ENCODE data around the gene SLC25A10.

DNA sequence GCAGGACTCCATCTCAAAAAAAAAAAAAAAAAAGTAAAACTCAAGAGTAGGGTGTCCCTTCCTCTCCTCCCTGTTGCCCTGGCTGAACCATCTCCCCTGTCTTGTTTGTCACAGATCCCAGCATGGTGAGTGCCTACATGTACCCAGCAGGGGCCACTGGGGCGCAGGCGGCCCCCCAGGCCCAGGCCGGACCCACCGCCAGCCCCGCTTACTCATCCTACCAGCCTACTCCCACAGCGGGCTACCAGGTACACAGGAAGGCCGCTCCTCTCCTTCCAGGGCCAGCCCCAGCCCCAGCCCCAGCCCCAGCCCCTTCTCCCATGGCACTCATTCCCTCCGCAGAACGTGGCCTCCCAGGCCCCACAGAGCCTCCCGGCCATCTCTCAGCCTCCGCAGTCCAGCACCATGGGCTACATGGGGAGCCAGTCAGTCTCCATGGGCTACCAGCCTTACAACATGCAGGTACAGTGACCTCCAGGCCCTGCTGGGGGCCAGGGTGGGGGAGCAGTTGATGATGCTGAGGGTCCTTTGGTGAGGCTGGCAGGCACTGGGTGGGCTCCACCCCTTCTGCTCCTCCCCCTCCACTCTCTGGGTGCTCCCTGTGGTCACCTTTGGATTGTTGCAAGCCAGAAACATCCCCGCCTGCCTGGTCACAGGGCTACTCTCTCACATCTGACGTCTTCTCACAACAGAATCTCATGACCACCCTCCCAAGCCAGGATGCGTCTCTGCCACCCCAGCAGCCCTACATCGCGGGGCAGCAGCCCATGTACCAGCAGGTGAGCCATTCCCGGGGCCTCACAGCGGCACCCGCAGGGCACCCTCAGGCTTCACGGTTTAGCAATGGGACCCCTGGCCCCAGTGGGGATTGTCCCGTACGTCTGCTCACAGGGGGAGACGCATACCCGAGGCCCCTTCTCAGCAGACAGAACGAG, 11.5 kb upstream of the SLC25A10 start:
- TF ChIP-seq ZNF274 (IDR thresholded peaks at IDR 0.05; ENCODE audit: low read depth, low read length): no peak
- no peak for TF ChIP-seq YY1 (IDR thresholded peaks at IDR 0.05; ENCODE audit: insufficient read depth, insufficient read length)

All from NT2/D1 (cell line).